ENCODE results near the gene GALNTL6.
"Not testable (repeated sequence)": the region's sequence is repeated elsewhere in the genome, so short reads cannot be mapped to it uniquely, and the experiment has no call there.

GALNTL6 gene

DNA sequence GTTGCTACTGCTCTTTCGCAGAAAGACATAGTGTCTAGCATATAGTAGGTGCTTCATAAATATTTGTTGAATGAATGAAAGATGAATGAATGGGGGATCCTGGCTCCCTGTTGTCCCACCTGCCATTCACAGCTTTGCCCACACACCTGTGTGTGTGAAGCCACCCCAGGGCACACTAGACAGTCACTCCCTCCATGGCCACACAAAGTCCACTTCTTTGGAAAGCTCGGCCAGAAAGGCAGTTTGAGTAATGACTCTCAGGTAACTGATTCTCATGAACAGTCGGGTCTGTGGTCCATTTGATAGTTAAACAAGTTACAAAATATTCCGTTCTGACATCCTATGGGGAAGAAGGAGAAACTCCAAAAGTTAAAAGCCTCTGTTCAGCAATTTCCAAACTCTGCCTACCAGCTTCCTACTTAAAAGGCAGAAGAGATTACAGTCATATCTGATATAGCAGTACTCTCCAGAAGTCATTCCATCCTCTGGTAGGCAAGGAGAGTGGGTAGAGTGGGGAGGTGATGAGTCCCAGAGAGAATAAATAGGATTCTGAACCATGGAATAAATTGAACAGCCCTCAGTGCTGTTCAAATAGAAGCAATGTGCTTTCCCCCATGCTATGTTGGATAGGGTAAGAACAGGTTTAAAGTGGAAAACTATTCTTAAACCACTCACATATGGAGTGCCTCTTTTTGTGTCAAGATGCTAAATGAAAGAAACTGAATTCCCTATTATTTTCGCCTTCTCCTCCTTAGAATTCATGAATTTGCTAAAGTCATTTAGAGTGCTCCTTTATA is 1150.5 kb downstream of the GALNTL6 start:
- DNase-seq = no peak

DNA sequence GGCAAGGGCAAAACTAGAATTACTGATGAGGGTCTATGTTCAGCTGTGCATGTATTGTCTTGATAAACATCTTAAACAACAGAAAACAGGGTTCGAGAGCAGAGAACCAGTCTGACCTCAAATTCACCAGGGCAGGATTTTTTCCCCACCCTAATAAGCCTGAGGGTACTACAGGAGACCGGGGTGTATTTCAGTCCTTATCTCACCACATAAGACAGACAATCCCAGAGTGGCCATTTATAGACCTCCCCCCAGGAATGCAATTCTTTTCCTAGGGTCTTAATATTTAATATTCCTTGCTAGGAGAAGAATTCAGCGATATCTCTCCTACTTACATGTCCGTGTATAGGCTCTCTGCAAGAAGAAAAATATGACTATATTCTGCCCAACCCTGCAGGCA is 1157.0 kb downstream of the GALNTL6 start:
- not testable (repeated sequence) for DNase-seq

DNA sequence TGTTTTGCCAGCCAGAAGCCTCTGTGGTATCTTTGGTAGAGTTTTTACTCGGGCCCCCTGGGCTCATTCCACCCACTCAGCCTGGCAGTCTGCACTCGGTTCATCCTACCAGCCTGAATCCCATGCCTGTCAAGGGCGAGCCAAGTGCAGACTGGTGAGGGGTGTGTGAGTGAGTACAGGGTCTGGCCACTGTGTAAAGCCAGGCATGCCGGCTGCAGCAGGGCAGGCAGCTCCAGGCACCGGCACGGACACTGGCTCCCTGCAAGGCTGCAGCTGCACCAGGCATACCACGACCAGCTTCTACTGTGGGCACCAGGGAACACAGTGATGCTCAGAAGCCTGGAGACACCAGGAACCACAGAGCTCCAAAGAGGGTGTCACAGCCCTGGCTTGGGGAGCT is 1161.4 kb downstream of the GALNTL6 start:
- no peak for DNase-seq

DNA sequence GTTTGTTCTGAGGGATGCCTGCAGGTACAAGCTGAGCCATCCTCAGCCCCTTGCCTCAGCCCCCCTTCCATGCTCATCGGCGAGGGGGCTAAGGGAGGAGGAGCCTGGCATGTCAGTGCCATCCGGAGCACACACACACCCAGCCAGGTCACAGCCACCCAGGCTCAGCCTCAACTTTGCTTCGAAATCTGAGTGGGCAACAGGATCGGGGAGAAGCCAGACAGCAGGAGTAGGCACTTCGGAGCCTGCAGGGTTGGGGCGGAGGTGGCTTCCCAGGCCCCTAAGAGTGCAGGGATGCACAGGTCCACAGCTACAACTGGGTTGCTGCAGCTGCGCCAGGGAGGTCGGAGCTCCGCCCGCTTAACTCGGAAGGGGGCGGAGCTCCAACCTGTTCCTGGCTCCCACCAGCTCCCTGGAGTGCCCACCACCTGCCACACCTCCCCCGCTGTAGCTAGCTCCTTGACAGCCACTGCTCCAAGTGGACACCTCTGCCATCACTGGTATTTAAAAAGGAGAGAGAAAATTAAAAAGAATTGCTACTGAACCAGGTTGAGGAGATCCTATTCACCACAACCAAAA is 1162.5 kb downstream of the GALNTL6 start:
- DNase-seq = no peak

DNA sequence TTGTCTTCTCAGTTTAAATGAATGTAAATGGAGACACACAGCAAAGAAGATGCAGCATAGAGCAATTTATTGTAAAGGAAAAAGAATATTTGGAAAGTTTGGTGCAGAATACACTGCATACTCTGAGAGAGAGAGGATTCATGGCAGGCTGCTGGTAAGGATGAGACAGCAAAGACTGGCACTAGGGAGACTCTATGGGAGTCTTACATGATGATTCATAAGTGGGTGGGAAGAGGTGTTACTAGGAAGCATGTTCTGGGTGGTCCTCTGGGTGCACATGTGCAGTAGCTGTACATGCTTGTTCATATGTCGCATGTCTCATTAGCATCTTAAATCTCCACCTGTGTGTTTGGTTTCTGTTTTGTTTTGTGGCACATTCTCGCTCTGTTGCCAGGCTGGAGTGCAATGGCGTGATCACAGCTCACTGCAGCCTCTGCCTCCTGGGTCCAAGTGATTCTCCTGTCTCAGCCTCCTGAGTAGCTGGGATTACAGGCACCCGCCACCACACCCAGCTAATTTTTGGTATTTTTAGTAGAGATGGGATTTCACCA is 1164.4 kb downstream of the GALNTL6 start:
- not testable (repeated sequence) for DNase-seq

DNA sequence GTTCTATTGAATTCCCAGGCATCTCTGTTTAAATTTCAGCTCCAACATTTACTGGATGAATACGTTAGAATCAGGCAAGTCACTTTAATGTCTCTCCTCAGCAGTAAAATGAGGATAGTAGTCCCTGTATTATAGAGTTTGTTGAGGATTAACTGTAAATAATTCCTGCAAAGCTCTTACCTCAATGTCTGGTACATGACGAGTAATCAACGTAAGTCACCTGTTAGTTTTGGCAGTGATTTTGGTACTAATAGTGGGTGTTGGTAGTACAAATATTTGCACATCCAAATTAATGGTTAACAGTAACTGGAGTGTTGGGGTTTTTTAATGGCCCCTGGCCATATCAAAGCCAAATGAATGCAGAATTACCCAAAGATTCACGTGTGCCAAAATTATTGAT is 1165.6 kb downstream of the GALNTL6 start:
- no peak for DNase-seq

DNA sequence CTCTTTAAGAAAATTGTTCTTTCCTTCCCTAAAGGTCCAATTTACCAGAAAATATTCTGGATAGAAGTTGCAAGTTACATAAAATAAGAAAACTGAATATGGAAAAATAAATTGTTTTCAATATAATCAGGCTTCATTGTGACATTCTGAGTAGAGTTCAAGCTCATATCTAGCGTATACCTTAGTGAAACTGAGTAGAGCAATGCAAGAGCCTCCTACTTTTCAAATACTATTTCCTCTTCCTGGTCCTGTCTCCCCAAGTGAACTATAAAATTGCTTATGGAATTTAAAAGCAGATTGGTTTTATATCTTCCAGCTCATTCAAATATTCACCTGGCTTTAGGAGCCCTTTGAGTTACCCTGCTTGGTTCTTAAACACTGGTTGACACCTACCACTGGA is 1166.1 kb downstream of the GALNTL6 start:
- DNase-seq = no peak

DNA sequence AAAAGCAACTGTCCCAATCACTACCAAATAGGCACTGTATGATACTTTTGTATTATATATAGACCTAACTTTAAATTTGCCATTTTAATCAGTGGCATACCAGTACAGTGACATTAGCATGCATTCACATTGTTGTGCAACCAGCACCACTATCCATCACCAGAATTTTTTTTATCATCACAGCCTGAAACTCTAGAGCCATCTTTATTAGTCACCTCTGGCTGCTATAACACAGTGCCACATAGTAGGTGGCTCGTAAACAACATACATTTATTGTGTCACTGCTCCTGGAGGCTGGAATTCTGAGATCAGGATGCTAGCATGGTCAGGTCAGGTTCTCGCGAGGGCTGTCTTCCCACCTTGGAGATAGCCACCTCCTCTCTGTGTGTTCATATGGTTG is 1167.0 kb downstream of the GALNTL6 start:
- no peak for DNase-seq

DNA sequence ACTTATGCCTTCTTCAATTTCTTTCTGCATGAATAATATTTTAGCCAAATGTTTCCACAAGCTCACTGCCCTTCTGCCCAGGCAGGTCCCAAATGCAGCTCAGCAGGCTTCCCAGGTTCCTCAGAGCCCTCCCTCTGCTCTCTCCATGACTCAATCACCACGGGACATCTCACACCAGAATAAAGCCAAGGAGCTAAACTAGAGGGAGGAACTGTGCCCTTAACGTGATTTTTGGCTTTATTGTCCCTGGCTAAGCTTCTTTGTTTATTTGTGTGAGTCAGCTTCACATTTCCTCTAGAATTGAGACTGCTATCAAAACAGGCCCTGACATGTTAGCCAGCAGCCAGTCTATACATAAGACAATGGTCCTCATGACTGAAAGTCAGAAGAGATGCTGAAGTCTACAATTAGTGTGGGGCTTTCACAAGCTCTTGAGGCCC is 1169.0 kb downstream of the GALNTL6 start:
- DNase-seq = no peak

DNA sequence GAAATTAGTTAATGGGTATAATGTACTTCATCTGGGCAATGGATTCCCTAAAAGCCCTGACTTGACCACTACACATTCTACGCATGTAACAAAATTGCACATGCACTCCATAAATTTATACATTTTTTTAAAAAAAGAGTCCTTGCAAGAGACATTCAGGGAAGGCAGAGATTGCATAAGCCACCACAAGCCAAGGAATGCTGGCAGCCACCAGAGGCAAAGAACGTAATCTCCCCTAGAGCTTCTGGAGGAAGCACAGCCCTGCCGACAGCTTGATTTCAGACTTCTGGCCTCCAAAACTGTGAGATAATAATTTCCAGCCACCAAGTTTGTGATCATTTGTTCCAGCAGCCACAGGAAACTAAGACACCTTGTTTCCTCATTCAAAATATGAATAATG is 1169.8 kb downstream of the GALNTL6 start:
- DNase-seq = no peak

DNA sequence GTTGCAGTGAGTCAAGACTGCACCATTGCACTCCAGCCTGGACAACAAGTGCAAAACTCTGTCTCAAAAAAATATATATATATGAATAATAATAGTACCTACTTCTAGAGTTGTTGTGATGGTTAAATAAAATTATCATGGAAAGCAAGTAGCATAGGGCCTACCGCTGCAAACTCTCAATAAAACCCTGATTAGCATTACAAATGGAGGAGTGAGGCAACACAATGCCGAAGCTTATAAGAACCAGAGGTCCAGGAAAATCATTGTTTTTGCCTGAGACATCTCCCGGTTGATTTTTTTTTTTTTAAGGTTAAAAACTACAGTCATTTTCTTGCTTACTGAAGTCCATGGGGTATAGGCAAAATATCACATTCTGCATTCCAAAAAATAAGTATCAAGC is 1170.4 kb downstream of the GALNTL6 start:
- DNase-seq = no peak

DNA sequence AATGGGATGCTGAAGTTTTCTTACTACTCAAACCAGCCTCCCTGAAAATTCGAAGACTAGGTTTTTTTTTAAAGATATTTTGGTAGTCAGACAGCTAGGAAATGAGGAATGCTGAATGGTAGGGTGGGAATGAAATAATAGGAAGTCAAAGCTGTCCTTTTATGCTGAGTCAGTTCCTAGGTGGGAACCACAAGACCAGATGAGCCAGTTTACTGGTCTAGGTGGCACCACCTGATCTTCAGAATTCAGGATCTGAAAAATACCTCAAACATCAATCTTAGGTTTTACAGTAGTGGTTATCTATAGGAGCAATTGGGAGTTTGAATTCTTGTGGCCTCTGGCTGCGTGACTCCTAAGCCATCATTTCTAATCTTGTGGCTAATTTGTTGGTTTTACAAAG is 1172.3 kb downstream of the GALNTL6 start:
- DNase-seq = no peak

DNA sequence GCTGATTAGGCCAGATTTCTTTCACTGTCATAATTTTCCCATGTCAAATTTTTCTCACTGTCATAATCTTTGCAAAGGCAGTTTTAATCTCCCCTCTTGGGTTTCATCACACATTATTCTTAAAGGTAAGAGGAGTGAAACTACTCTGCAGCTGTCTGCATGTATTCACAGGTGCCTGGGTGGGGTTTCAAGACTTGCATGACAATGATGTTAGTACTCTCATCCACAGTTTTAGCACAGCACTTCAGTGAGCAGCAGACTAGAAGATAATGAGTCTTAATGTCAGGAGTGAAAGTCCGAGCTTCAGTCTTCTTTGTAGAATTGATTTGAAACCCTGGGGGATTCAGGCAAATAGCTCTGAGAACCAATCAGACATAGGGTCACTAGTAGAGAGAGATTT is 1172.9 kb downstream of the GALNTL6 start:
- no peak for DNase-seq

DNA sequence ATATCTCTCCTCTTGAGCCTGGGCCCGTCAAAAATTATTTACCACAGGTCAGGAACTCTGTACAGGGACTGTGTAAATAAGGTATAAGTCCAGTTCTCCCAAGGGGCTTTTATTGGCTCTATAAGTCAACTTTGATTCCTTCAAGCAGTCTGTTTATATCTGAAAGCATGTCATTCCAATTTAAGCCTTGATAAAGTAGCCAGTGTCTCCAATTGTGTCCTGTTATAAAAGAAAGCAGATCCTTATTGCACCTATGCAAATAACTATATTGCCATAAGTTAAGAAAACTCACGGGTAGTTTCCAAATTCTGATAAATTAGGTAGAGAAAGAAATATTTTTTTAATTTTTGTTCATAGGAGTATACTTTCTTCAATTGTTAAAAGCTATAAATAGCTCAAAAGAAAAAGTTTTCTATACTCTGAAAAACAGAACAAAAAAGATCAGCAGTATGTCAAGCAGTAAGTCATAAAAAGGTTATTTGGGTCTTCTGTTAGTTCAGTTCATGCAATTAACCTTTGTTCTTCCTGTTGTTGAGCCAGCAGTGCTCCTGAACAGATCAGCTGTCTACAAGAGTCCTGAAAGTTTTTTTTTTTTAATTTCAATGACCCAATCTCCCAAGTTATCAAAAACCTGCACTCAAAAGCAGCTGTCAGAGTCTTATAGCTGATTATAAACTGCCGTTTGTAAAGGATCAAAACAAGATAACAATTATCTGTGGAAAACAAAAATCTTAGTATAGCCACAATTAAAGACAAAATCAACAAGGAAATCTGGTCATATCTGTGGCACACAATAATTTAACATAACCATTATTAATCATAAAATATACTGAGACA is 1177.0 kb downstream of the GALNTL6 start:
- DNase-seq = no peak

DNA sequence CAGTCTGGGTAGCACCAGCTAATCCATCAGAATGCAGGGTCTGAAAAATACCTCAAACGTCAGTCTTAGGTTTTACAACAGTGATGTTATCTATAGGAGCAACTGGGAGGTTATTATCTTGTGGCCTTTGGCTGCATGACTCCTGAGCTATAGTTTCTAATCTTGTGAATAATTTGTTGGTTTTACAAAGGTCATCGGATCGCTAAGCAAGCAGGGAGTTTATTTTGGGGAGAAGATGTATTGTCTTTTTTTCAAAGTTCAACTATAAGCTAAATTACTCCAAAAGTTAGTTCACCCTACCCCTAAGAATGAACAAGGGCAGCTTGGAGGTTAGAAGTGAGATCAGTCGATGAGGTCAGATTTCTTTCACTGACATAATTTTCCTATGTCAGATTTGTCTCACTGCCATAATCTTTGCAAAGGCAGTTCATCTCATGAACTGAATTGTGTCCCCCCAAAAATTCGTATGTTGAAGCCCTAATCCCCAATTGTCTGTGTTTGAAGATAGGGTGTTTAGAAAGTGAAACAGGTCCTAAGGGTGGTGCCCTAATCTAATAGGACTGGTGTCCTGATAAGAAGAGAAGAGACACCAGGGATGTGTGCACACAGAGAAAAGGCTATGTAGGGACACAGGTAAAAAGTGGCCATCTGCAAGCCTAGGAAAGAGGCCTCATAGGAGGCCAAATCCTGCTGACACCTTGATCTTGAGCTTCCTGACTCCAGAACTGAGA is 1179.6 kb downstream of the GALNTL6 start:
- DNase-seq = no peak

DNA sequence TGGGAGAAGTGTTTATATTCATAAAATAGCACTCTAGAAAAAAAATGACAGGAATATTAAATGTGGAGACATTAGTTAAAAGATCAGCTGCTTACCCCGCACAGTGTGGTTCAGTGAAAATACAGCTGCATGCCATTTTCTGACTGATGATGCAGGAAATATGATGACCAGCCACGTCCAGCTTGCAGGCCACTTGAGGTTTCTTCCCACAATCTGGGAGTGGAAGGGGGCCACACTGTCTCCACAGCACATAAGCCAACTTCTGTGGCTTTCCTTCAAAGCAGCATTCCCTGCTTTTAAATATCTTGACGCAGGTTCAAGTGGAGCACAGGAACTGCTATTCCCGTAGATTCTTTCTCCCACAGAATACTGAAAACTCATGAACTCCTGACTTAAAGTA is 1182.0 kb downstream of the GALNTL6 start:
- no peak for DNase-seq

DNA sequence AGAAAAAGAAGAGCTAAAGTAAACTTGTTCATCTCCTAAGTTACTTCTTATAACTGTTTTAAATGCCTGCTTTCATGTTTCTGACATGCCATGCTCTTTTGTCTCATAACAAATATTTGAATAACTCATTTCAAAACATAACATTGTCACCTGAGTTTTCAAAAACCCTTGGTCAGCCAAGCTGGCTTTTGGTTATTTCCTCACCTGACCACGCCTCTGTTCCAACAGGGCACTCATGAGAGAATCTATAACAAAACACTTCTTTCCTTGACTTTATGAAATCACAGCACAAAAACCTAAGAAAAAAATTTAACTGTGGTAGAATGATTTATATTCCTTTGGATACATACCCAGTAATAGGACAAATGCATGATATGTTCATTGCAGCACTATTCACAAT is 1182.5 kb downstream of the GALNTL6 start:
- no peak for DNase-seq

DNA sequence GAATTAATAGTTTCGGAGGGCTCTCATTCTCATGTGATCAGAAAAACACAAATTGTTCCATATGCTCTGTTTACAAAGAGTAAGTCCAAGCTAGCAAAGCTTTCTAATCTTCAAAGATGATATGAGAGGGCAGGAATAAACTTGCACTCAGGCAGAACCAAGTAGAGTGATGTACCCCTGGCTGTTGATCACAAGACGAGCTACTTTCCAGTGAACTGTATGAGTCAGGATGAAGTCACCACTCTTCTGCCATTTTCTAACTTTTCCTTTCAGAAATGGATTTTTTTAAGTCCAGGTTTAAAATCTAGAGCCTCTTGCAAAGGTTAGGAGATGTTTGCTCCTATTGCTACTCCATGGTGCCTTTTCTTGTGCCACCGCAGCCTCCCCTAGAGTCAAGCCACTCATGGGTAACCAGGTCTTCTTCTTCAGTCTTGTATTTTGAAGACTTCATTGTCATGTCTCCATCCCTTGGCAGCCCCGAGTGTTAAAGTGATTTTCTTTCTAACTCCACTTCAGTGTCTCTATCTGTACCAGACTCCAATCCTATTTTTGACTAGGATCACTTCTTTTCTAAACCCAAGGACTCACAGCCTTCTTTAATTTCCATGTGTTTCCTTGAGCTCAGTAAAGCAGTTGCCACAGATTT is 1183.5 kb downstream of the GALNTL6 start:
- DNase-seq = no peak

DNA sequence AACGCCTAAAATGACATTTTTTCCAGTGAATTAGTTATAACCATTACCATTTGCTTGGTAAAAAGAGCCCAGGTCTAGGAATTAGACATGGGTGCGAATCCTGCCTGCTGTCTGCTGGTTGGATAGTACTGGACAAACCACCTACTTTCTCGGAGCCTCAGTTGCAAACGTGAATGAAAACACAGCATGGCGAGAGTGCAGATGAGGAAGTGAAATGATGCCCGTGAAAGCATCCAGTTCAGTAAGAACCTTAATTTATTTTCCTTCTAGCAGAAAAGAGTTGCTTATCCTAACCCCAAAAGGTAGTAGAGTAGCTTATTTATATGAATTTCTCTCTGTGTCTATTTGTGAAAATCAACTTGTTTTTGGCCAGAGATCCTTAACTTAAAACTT is 1184.0 kb downstream of the GALNTL6 start:
- no peak for DNase-seq

DNA sequence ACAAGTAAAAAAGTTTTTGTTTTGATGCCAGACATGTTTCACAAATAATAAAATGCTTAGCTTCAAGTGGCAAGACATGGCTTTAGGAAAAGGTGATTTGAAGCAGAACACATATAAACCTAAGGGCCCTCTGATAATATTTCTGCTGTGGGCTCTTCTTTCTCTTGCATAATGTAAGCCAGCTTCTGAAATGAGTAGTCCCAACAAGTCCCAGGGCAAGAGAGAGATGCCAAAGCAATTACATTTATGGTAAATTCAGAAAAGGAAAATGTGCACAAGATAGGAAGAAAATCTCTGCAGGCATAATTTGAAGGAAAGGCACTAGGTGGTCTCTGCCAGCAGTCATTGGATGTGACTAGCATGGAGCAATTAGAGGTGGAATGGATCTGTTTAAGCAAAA is 1184.7 kb downstream of the GALNTL6 start:
- DNase-seq = no peak

DNA sequence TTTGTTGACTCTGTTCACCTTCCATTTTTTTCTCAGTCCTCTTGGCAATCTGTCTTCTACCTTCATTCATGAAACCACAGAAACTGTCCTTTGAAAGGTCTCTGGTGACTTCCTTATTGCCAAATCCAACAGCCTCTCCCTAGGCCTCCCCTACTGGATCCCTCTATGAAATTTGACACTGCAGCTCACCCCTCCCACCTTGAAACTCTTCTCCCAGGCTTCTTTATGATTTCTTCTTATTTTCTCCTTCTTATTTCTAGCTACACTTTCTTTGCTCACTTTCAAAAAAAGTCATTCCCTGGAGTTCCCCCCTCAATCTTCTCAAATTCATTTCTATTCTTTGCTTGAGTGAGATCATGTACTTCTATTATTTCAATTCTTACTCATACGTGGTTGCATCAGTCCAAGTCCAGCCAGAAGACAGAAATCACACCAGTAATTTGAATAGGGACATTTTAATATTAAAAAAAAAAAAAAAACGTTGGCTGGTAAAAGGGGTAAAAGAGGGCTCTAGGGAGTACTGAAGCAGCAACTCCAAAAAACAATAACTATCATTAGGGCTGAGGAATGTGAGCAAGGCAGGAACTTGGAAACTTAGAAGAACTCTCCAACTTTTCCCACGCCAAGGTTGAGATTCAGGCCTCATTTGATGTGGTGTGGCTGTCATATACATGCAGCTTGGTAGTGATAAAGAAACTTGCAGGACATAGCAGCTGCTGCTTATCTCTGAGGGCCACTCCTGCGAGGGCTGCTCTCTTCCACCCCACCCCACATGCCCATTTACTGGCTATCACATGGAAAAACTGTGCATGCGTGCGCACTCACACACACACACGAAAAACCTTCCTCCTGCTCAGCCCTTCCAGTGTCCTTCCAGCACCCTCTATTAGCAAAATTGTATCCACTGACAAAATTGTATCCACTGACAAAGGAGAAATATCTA is 1185.6 kb downstream of the GALNTL6 start:
- no peak for DNase-seq

Measured in midbrain (tissue), 1 donor.